AG09319 (cell line): Measurements from ENCODE around the gene TBL1X.

ENCODE experiments used
- DNase-seq: peaks from one replicate; pipeline ENCODE4 v3.0.0-alpha.2; 2010; ENCODE audit warnings: low read depth; ENCODE audit errors: extremely low read depth
- TF ChIP-seq, protein P1 (sequence below): IDR thresholded peaks from 2 replicates; pipeline ENCODE4 v1.5.1; 2011; ENCODE audit warnings: low read depth, mild to moderate bottlenecking, inconsistent platforms, low read length, moderate library complexity

Gene TBL1X

DNA sequence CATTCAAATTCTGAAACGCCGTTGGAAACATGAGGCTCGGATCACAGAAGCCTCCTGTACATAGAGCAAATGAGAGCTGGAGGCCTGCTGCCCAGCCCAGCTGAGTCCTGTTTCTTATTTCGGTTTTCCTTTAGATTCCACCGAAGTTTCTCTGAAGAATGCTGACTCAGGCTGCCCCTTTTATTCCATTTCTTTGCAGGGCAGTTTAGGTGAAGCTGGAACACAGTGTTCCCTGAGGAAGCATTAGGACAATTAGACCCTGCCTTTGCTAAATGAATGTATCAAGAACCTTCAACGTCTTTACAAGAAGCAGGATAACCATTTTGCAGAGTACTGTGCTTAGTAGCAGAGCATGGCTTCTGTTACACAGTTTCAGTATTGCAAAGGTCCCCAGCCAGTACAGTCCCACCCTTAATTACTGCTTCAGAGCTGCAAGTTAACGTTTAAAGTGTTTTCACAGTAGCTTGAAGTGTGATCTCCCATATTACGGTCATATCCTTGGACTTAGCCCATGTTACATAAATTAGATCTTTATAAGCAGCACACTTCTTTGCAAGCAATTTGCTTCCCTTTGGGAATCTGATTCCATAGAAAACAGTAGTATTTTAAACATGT, 117.0 kb downstream of the TBL1X start:
- TF ChIP-seq, protein P1, sequence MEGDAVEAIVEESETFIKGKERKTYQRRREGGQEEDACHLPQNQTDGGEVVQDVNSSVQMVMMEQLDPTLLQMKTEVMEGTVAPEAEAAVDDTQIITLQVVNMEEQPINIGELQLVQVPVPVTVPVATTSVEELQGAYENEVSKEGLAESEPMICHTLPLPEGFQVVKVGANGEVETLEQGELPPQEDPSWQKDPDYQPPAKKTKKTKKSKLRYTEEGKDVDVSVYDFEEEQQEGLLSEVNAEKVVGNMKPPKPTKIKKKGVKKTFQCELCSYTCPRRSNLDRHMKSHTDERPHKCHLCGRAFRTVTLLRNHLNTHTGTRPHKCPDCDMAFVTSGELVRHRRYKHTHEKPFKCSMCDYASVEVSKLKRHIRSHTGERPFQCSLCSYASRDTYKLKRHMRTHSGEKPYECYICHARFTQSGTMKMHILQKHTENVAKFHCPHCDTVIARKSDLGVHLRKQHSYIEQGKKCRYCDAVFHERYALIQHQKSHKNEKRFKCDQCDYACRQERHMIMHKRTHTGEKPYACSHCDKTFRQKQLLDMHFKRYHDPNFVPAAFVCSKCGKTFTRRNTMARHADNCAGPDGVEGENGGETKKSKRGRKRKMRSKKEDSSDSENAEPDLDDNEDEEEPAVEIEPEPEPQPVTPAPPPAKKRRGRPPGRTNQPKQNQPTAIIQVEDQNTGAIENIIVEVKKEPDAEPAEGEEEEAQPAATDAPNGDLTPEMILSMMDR, result no peak
- no peak for DNase-seq

DNA sequence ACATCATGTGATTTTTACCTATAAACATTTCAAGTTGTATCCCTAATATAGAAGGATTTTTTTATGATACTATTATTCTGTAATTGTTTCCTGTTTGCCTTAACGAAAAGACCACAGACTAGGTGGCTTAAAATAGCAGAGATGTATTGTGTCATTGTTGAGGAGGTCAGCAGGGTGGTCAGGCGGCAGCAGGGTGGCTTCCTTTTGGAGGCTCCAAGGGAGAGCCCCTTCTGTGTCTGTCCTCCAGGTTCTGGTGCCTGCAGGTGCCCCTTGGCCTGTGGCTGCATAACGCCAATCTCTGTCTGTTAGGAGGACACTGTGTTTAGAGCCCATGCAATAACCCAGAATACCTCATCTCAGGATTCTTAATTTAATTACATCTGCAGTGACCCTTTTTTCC, 118.1 kb downstream of the TBL1X start:
- TF ChIP-seq, protein P1, result no peak
- no peak for DNase-seq

DNA sequence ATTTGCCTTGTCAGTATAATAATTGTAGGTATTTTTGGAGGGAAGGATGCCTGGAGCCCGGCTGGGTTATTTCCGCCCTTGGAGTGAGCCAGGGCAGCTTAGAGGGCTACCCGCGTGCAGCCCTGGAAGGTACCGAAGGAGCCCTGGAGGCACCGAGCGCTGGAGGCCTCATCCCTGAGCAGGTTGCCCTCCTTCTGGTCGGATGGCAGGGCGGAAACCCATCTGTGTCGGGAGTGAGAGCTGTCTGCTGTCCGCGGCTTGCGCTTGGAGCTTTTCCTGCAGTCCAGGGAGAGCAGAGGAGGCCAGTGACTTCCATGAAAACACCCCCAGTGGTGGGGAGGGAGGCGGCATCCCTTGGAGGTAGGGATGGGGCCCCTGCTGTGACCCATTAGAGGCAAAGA, 122.1 kb downstream of the TBL1X start:
- no peak for DNase-seq
- TF ChIP-seq, protein P1, result no peak

- DNase-seq, result no peak
- TF ChIP-seq, protein P1, result no peak
Measured at GRCh38 chrX:9587642-9588041, 122.8 kb downstream of the TBL1X start.

DNA sequence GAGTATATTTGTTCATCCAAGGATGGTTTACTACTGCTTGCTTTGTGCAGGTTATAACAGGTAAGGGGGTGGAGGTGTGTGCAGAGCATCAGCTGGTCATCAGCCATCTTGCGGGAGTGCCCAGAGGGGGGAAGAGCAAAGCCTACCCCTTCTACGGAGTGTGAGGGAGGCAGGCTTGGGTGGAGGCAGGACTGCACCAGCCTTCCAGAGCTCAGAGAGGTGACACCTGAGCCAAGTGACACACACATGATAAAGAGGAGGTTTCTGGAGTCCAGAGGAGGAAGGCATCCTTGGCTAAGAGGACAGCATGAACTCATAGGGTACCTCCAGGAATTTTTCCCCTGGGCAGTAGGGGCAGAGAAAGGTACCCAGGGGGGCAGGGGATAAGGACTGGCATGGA, 126.6 kb downstream of the TBL1X start:
- no peak for DNase-seq
- TF ChIP-seq, protein P1, result no peak

DNA sequence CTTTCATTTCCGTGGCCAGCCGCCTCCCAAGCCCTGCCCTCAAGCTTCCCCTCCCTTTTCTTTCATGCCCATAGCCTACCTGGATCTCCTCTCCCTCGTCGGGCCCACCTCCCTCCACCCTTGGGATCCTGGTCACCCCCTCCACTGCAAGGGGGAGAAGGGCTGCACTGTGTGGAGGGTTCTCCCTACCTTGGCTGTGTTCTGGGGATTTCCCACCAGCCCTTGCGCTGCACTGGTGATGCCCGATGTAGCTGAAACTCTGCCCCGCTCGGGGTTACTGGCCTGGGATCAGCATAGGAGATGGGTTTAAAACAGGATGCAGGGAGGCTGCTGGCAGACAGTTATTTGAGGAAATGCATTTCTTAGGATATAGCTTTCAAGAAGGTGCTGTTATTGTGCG, 128.9 kb downstream of the TBL1X start:
- DNase-seq, result no peak
- TF ChIP-seq, protein P1, result no peak

- DNase-seq, result no peak
- TF ChIP-seq, protein P1, result no peak
Measured at GRCh38 chrX:9595174-9595573, 130.3 kb downstream of the TBL1X start.
